HG03520 (cell line): ENCODE results near the gene XIRP2.

ENCODE experiments used
- ATAC-seq: cut with Tn5 transposase; IDR thresholded peaks from one replicate; pipeline ENCODE4 v1.9.1; 2021; ENCODE audit warnings: mild to moderate bottlenecking, moderate library complexity; ENCODE audit not compliant: unreplicated experiment

Gene XIRP2

GRCh38 chr2:166888180-166888579 lies at the start of gene XIRP2:
Gene XIRP2, plus strand, starts transcription at chr2:166888480. Its CDS starts 15,003 bp downstream, at chr2:166903483.
- ATAC-seq: no peak

- ATAC-seq: no peak
Observed at GRCh38 chr2:166841152-166841551, 47.1 kb upstream of the XIRP2 start.

- ATAC-seq: no peak
Observed at GRCh38 chr2:166841679-166842078, 46.6 kb upstream of the XIRP2 start.

GRCh38 chr2:166844111-166844510 lies 44.2 kb upstream of the XIRP2 start:
- no peak for ATAC-seq

GRCh38 chr2:166862468-166863132 lies 25.7 kb upstream of the XIRP2 start:
- no peak for ATAC-seq

GRCh38 chr2:166867874-166868514 lies 20.3 kb upstream of the XIRP2 start:
- no peak for ATAC-seq

- no peak for ATAC-seq
Observed at GRCh38 chr2:166870346-166870745, 17.9 kb upstream of the XIRP2 start.

GRCh38 chr2:166881177-166881576 lies 7.1 kb upstream of the XIRP2 start:
- ATAC-seq: no peak

- no peak for ATAC-seq
Observed at GRCh38 chr2:166882851-166883250, 5.4 kb upstream of the XIRP2 start.

GRCh38 chr2:166891727-166892126 lies 3.4 kb downstream of the XIRP2 start:
- ATAC-seq: no peak

- ATAC-seq: no peak
Observed at GRCh38 chr2:166892397-166892796, 4.1 kb downstream of the XIRP2 start.

- no peak for ATAC-seq
Observed at GRCh38 chr2:166895243-166895642, 7.0 kb downstream of the XIRP2 start.

- no peak for ATAC-seq
Observed at GRCh38 chr2:166897666-166898065, 9.4 kb downstream of the XIRP2 start.

GRCh38 chr2:166899676-166900075 lies 11.4 kb downstream of the XIRP2 start:
- no peak for ATAC-seq

- no peak for ATAC-seq
Observed at GRCh38 chr2:166900700-166901099, 12.4 kb downstream of the XIRP2 start.

- ATAC-seq: no peak
Observed at GRCh38 chr2:166901336-166901735, 13.1 kb downstream of the XIRP2 start.

- no peak for ATAC-seq
Observed at GRCh38 chr2:166916987-166917386, 28.7 kb downstream of the XIRP2 start.

GRCh38 chr2:166917415-166917814 lies 29.1 kb downstream of the XIRP2 start:
- ATAC-seq: no peak

GRCh38 chr2:166921261-166921896 lies 33.1 kb downstream of the XIRP2 start:
- ATAC-seq: no peak

- no peak for ATAC-seq
Observed at GRCh38 chr2:166924967-166925366, 36.7 kb downstream of the XIRP2 start.

GRCh38 chr2:166926657-166927056 lies 38.4 kb downstream of the XIRP2 start:
- ATAC-seq: no peak

GRCh38 chr2:166932032-166932431 lies 43.8 kb downstream of the XIRP2 start:
- no peak for ATAC-seq
